Cardiac muscle cell (in vitro differentiated cells and primary cell): ENCODE results near the gene EPHX1. TPM values are rescaled to one million over a fixed set of nuclear protein-coding genes. Genes with fewer than 3 reads are reported as not detected.
"Not testable (repeated sequence)": the region's sequence is repeated elsewhere in the genome, so short reads cannot be mapped to it uniquely, and the experiment has no call there.

ENCODE experiments used
- DNase-seq, 2 donors: peaks; one replicate each; pipeline versions ENCODE4 v3.0.0 to v3.0.0-alpha.2; 2010 to 2017; ENCODE audit warnings: low read depth in 1 of 2, low spot score in 1 of 2
- H3K27ac ChIP-seq: fragments of 200-600 bp; sonication (generic); 2 replicates; pipeline ENCODE4 v1.5.1; 2016
- H3K27me3 ChIP-seq: fragments of 200-600 bp; sonication (generic); 2 replicates; pipeline ENCODE4 v1.6.0; 2016; ENCODE audit warnings: control low read depth
- H3K36me3 ChIP-seq: fragments of 200-600 bp; sonication (generic); 2 replicates; pipeline ENCODE4 v1.5.1; 2016; ENCODE audit warnings: control low read depth
- H3K4me1 ChIP-seq: fragments of 200-600 bp; sonication (generic); 2 replicates; pipeline ENCODE4 v1.8.1; 2017; ENCODE audit warnings: low read depth, mild to moderate bottlenecking, mixed run types
- H3K4me3 ChIP-seq: fragments of 200-600 bp; sonication (generic); 2 replicates; pipeline ENCODE4 v1.5.1; 2016; ENCODE audit warnings: mild to moderate bottlenecking
- H3K9me3 ChIP-seq: fragments of 200-600 bp; sonication (generic); 2 replicates; pipeline ENCODE4 v1.5.1; 2017; ENCODE audit warnings: low read depth, mild to moderate bottlenecking, control low read depth
- polyA plus RNA-seq: library from polyadenylated mRNA; unstranded; fragments of >200 nt; fragmentation: Nextera tagmentation; extraction: Ambion mirVana; gene quantifications from 2 replicates; pipeline ENCODE4 v1.2.1, GENCODE V29; 2016
- total RNA-seq: library from RNA; depleted of rRNA; stranded (reverse); fragments of >200 nt; gene quantifications from 2 replicates; pipeline ENCODE4 v1.2.3, GENCODE V29; 2016
- TF ChIP-seq, protein P1 (sequence below): IDR thresholded peaks from 2 replicates; pipeline ENCODE4 v1.5.1; 2012; ENCODE audit warnings: low read depth, mild to moderate bottlenecking, low read length

The EPHX1 gene
- total RNA-seq: 15.8 and 18.0 TPM in 2 replicates
- polyA plus RNA-seq: 18.7 and 33.8 TPM in 2 replicates

DNA sequence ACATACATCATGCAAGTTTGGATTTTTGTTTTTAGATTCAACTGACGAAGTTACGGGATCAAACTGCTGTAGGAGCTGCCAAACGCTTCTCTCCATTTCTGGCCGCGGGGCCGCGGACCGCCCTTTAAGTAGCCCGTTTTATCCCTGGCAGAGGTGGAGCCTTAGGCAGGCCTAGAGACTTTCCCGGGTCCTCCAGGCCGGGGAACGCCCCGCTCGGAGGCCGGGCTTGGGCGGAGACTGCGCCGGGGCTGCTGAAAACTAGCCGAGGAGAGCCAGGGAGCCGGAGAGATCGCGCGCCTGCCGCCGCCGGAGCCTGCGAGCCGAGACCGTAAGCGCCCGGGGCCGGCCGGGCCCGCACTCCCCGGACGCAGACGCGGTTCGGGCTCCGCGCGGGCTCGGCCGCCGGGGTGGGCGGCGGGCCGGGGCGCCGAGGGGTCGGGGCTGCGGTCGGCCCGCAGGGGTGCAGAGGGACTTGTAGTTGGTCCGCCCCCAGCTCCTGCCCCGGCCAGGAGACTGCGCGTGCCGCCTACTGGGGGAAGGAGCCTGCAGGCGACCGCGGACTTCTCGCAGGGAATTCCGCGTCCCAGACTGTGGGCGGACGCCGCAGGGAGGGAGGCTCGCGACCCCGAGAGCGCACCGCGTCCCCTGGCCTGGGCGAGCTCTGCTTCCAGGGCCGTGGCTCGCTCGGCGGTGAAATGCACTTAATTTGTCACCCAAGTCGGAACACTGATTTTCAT lies at the start of gene EPHX1:
Gene EPHX1 (plus strand): TSS at position 283 of the 737 bp plus-strand sequence. CDS start 18,606 bp downstream, outside the sequence.
- H3K4me3 ChIP-seq: peak within 1 kb of the TSS; percentile 44
- DNase-seq: peak; percentile 91 to 93
- peaks cover 11% of the 10 kb centered on the region for H3K4me1 ChIP-seq
- TF ChIP-seq, protein P1, sequence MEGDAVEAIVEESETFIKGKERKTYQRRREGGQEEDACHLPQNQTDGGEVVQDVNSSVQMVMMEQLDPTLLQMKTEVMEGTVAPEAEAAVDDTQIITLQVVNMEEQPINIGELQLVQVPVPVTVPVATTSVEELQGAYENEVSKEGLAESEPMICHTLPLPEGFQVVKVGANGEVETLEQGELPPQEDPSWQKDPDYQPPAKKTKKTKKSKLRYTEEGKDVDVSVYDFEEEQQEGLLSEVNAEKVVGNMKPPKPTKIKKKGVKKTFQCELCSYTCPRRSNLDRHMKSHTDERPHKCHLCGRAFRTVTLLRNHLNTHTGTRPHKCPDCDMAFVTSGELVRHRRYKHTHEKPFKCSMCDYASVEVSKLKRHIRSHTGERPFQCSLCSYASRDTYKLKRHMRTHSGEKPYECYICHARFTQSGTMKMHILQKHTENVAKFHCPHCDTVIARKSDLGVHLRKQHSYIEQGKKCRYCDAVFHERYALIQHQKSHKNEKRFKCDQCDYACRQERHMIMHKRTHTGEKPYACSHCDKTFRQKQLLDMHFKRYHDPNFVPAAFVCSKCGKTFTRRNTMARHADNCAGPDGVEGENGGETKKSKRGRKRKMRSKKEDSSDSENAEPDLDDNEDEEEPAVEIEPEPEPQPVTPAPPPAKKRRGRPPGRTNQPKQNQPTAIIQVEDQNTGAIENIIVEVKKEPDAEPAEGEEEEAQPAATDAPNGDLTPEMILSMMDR: peak; percentile 39
- H3K27me3 ChIP-seq: no peaks in the 10 kb centered on the region
- no peaks in the 10 kb centered on the region for H3K9me3 ChIP-seq
- H3K27ac ChIP-seq: peak within 1 kb of the TSS; percentile 63
- no peaks in the 10 kb centered on the region for H3K36me3 ChIP-seq

DNA sequence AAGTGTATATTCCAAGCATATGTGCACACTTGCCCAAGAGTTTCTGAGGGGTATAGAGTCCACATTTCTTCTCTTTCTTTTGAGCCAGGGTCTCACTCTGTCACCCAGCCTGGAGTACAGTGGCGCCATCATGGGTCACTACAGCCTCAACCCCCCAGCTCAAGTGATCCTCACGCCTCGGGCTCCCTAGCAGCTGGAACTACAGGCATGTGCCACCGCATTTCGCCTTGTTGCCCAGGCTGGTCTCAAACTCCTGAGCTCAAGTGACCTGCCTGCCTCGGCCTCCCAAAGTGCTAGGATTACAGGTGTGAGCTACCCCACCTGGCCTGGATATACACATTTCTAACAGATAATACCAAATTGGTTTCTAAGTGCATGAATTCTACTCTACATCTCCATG lies 49.4 kb upstream of the EPHX1 start:
- TF ChIP-seq, protein P1: no peak
- no peak overlapping the region for H3K4me3 ChIP-seq
- no peaks in the 10 kb centered on the region for H3K27me3 ChIP-seq
- no peak overlapping the region for H3K27ac ChIP-seq
- no peak for DNase-seq
- H3K36me3 ChIP-seq: no peaks in the 10 kb centered on the region
- H3K9me3 ChIP-seq: no peaks in the 10 kb centered on the region
- H3K4me1 ChIP-seq: peaks cover 22% of the 10 kb centered on the region

DNA sequence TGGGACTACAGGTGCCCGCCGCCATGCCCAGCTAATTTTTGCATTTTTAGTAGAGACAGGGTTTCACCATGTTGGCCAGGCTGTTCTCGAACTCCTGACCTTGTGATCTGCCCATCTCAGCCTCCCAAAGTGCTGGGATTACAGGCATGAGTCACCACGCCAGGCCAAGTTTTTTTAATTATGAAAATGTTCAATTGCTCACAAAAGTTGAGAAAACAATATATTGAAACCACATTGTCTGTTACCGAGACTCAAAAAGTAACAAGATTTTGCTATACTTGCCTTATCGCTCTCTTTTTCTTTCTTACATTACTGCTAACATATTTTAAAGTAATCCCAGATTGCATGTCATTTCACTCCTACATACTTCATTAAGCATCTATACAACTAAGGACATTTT lies 48.5 kb upstream of the EPHX1 start:
- H3K4me1 ChIP-seq: peaks cover 18% of the 10 kb centered on the region
- H3K9me3 ChIP-seq, DNase-seq, H3K27me3 ChIP-seq, H3K4me3 ChIP-seq, H3K36me3 ChIP-seq: not testable (repeated sequence)
- H3K27ac ChIP-seq: peak overlapping the region; percentile 70

DNA sequence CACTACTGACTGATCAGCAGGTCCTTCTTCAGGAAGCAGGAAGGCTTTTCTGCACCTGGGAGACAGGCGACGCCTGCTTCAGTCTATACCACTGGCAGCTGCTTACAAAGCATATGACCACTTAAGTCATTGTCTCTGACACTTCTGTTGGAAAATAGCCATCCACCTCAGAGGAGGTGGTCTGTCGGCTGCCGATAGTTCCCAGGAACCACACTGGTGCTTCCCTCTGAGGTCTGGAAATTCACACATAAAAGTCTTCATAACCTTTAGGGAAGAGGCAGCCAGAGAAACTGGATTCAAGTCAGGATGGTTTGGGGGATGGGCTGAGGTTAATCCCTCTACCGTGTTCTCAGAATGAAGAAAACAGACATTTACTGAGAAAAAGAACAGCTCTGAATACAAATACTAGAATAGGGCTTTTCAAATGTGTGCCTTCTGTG lies 47.9 kb upstream of the EPHX1 start:
- Histone ChIP-seq H3K4me3 (no peak overlapping the region), H3K36me3 (no peaks in the 10 kb centered on the region), H3K9me3 (no peaks in the 10 kb centered on the region), H3K27ac (peak overlapping the region; percentile 70), H3K4me1 (peaks cover 18% of the 10 kb centered on the region), H3K27me3 (no peaks in the 10 kb centered on the region)
- no peak for DNase-seq
- TF ChIP-seq, protein P1: no peak

DNA sequence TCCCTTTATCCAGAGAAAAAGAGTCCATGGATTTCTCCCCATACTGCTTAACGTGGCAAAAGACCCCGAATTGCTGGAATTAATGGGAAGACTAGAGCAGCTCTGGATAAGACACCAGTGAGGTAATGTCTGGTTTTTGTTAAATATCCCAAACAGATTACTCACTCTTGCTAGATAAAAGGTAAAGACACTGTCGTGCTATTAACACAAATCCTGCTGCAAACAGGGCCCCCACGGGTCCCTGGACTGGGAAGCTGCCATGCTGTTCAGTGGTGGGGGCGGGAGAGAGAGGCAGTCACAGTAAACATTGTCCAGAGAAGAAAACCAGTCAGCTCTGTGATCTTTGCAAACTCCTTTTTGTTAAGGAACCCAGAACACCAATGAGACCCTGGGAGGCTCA lies 47.5 kb upstream of the EPHX1 start:
- peaks cover 19% of the 10 kb centered on the region for H3K4me1 ChIP-seq
- no peaks in the 10 kb centered on the region for H3K27me3 ChIP-seq
- H3K9me3 ChIP-seq: no peaks in the 10 kb centered on the region
- peak overlapping the region; percentile 70 for H3K27ac ChIP-seq
- H3K4me3 ChIP-seq: no peak overlapping the region
- no peaks in the 10 kb centered on the region for H3K36me3 ChIP-seq
- DNase-seq: peak in 1 of 2 donors; percentile 32
- TF ChIP-seq, protein P1: no peak
